ENCODE results near the gene PAM16. TPM values are rescaled to one million over a fixed set of nuclear protein-coding genes. Genes with fewer than 3 reads are reported as not detected.

PAM16 gene
- total and polyA plus RNA-seq, 2 of the 8 experiments (the other 6 are each of a cell fraction or from before 2014, with no cell fraction given) = 78.3 to 198 TPM

DNA sequence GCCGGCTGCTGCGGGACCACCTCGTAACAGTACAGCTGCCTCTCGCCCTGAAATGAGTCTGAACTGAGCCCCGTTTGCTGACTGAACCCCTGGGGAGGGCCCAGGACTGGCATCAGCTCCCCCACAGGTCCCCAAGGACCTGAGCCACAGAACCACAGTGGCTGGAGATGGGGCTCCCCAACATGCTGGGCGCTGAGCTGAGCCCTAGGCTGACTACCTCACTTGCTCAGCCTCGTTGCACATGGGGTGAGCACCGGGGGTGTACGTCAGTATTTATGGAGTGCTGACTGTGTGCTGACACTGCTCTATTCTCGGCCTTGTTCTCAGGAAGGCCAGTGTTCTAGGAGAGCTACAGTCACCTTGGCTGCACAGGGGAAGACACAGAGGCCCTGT, 13.9 kb upstream of the PAM16 start:
- H2AK5ac ChIP-seq (ENCODE audit: low read depth, low read length) = no peak overlapping the region
- H2BK12ac ChIP-seq (ENCODE audit: low read depth, low read length) = no peak overlapping the region
- H3K23me2 ChIP-seq (ENCODE audit: low read depth, low read length) = peaks cover under 1% of the 10 kb centered on the region; the same call in 1 of the 2 replicates
- no peak overlapping the region for H4K91ac ChIP-seq (replicated peaks; ENCODE audit: insufficient read length, low read length)
- H2BK20ac ChIP-seq (ENCODE audit: low read length) = no peak overlapping the region
- no peak for DNase-seq (ENCODE audit: low read depth in 1 of 2, low spot score in 2 of 2)
- H4K20me1 ChIP-seq (replicated peaks in 1 of 2; ENCODE audit: control insufficient read depth in 1 of 2, insufficient read depth in 2 of 2, low read length in 2 of 2) = peaks cover 0 to 4% of the 10 kb centered on the region in 2 experiments
- POLR2A ChIA-PET (ENCODE audit: partially characterized antibody) = interaction anchor here (0.7 to 2.4 kb wide), 6 partner anchors 9 to 28 kb away, joined by 3 to 22 read pairs (median 6); partner anchors contain the start of gene PAM16
- H2AFZ ChIP-seq (ENCODE audit: low read length) = no peak overlapping the region
- H3K56ac ChIP-seq (replicated peaks; ENCODE audit: insufficient read length, low read depth, low read length) = no peak overlapping the region
- no peak overlapping the region; the same call in 1 of the 2 replicates for H4K8ac ChIP-seq (ENCODE audit: extremely low read depth, insufficient read depth, low read length)
- 91% methylated on average over 9 of the region's 10 CpGs; no CpG with 5 or more reads in 1 of the 2 experiments for WGBS, 2 experiments (ENCODE audit: extremely low coverage in 1 of 2, insufficient coverage in 1 of 2, insufficient read length in 1 of 2, insufficient replicate concordance in 2 of 2, low coverage in 1 of 2, low lambda C conversion rate in 2 of 2, missing lambda C conversion rate in 1 of 2)
- no peak for FAIRE-seq
- H3K14ac ChIP-seq (ENCODE audit: insufficient read length) = no peak overlapping the region
- no peak overlapping the region for H3K4me2 ChIP-seq (ENCODE audit: insufficient read depth in 1 of 2, low read depth in 2 of 2, low read length in 2 of 2)
- no peak overlapping the region for H3K9ac ChIP-seq (replicated peaks in 1 of 4; ENCODE audit: extremely low read depth in 1 of 4, low read depth in 3 of 4, low read length in 3 of 4)
- no peaks in the 10 kb centered on the region for H3K79me2 ChIP-seq (ENCODE audit: control insufficient read depth in 1 of 2, insufficient read depth in 2 of 2, low read length in 2 of 2)
- H3K36me3 ChIP-seq (ENCODE audit: control insufficient read depth in 2 of 4, insufficient read depth in 4 of 4, low read length in 3 of 4) = no peaks in the 10 kb centered on the region
- no peak overlapping the region for H3K27ac ChIP-seq (ENCODE audit: low read depth, low read length)
- H3K18ac ChIP-seq (ENCODE audit: extremely low read depth, low read length) = peak overlapping the region; percentile 32; the same call in 1 of the 2 replicates
- no peak overlapping the region for H3K4me3 ChIP-seq (ENCODE audit: extremely low read depth in 1 of 4, insufficient read depth in 2 of 4, low read depth in 3 of 4, low read length in 4 of 4)
- H3K4ac ChIP-seq (replicated peaks; ENCODE audit: insufficient read length, low read depth, low read length) = no peak overlapping the region
- H2BK15ac ChIP-seq (ENCODE audit: low read length) = no peak overlapping the region
- no peak overlapping the region for H2BK5ac ChIP-seq (ENCODE audit: low read depth, low read length)
- H4K5ac ChIP-seq (ENCODE audit: insufficient read length, low read depth, low read length) = no peak overlapping the region
- H3K23ac ChIP-seq (ENCODE audit: insufficient read length) = no peak overlapping the region
- no peaks in the 10 kb centered on the region for H3K79me1 ChIP-seq (ENCODE audit: low read depth, low read length)
- CTCF ChIA-PET (ENCODE audit: partially characterized antibody) = interaction anchor here (0.7 to 14.0 kb wide), 9 partner anchors 9 to 163 kb away, joined by 3 to 425 read pairs (median 5); no protein-coding TSS in a partner anchor
- H3K27me3 ChIP-seq (replicated peaks in 1 of 4; ENCODE audit: control insufficient read depth in 3 of 4, extremely low read depth in 1 of 4, insufficient read depth in 3 of 4, low read length in 3 of 4) = no peaks in the 10 kb centered on the region; a peak in 1 of 7 replicates
- H3K4me1 ChIP-seq (replicated peaks in 1 of 4; ENCODE audit: control insufficient read depth in 3 of 4, insufficient read depth in 4 of 4, low read length in 3 of 4) = no peaks in the 10 kb centered on the region; a peak in 1 of 7 replicates
- no peaks in the 10 kb centered on the region for H3K9me3 ChIP-seq (ENCODE audit: insufficient read depth in 2 of 2, low read depth in 1 of 2, low read length in 1 of 2)
- H2BK120ac ChIP-seq (replicated peaks; ENCODE audit: low read depth, low read length) = no peak overlapping the region
- TF ChIP-seq POLR2AphosphoS5 (IDR thresholded peaks at IDR 0.05; ENCODE audit: low read depth, low read length) (no peak), MAFK (IDR thresholded peaks at IDR 0.05; ENCODE audit: low read depth, low read length) (no peak), SIN3A (conservative IDR thresholded peaks at IDR 0.05 in 1 of 2, IDR thresholded peaks at IDR 0.05 in 1 of 2; ENCODE audit: low read depth in 1 of 2, low read length in 2 of 2) (no peak), RXRA (IDR thresholded peaks at IDR 0.05; ENCODE audit: insufficient read depth, low read depth, low read length) (no peak), TAF1 (IDR thresholded peaks at IDR 0.05; ENCODE audit: low read depth, low read length) (no peak), SRF (IDR thresholded peaks at IDR 0.05; ENCODE audit: low read depth, low read length) (no peak), HDAC2 (IDR thresholded peaks at IDR 0.05; ENCODE audit: borderline replicate concordance in 1 of 2, low read depth in 2 of 2, low read length in 2 of 2) (no peak), ASH2L (IDR thresholded peaks at IDR 0.05; ENCODE audit: low read length) (no peak), HDAC6 (IDR thresholded peaks at IDR 0.05; ENCODE audit: low read depth, low read length) (no peak), CREB1 (IDR thresholded peaks at IDR 0.05) (no peak), SP1 (IDR thresholded peaks at IDR 0.05; ENCODE audit: low read depth, low read length) (no peak)
- TF ChIP-seq, protein P1, sequence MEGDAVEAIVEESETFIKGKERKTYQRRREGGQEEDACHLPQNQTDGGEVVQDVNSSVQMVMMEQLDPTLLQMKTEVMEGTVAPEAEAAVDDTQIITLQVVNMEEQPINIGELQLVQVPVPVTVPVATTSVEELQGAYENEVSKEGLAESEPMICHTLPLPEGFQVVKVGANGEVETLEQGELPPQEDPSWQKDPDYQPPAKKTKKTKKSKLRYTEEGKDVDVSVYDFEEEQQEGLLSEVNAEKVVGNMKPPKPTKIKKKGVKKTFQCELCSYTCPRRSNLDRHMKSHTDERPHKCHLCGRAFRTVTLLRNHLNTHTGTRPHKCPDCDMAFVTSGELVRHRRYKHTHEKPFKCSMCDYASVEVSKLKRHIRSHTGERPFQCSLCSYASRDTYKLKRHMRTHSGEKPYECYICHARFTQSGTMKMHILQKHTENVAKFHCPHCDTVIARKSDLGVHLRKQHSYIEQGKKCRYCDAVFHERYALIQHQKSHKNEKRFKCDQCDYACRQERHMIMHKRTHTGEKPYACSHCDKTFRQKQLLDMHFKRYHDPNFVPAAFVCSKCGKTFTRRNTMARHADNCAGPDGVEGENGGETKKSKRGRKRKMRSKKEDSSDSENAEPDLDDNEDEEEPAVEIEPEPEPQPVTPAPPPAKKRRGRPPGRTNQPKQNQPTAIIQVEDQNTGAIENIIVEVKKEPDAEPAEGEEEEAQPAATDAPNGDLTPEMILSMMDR (IDR thresholded peaks at IDR 0.05; ENCODE audit: control extremely low read depth in 1 of 3, insufficient read depth in 1 of 3, low read depth in 1 of 3, low read length in 3 of 3) = no peak
